Measurements from ENCODE around the gene CSRP3.

The CSRP3 gene

DNA sequence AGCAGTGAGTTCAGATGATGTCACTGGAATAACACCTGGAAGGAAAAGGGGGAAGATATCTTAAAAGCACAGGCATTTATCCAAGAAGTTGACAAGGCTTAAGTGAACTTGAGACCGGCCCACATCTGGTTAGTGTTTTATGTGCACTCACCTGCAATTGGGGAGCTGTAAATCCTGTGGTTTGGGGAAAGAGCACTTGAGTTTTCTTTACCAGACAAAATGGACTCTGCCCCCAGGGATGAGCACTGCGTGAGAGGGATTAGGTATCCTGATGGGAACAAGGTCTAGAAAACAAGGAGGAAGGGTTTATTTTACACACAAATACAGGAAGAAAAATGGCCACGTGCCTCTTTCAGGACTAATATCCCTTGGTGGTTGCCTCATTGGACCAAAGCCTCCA lies 23.8 kb upstream of the CSRP3 start:
- Histone ChIP-seq H2BK15ac (ENCODE audit: low read depth, poor library complexity, severe bottlenecking) (no peak overlapping the region), H2BK12ac (ENCODE audit: low read length in 2 of 2) (no peak overlapping the region), H3K23ac (ENCODE audit: low read length in 2 of 2) (no peak overlapping the region), H3K27ac (ENCODE audit: low read length, poor library complexity, severe bottlenecking) (no peak overlapping the region), H3K4me3 (ENCODE audit: insufficient read depth in 1 of 2, low read depth in 1 of 2, low read length in 2 of 2) (no peak overlapping the region), H2BK120ac (ENCODE audit: low read depth, low read length) (no peak overlapping the region), H3K79me1 (replicated peaks; ENCODE audit: low read length, poor library complexity, severe bottlenecking) (no peaks in the 10 kb centered on the region), H3K4me2 (ENCODE audit: low read length, poor library complexity, severe bottlenecking) (no peak overlapping the region), H2AFZ (ENCODE audit: low read depth, low read length) (no peak overlapping the region), H3K36me3 (ENCODE audit: control insufficient read depth in 1 of 2, insufficient read depth in 2 of 2, low read depth in 1 of 2, low read length in 2 of 2) (peaks cover 0 to 7% of the 10 kb centered on the region in 2 experiments), H4K8ac (ENCODE audit: low read length) (no peak overlapping the region), H3K14ac (ENCODE audit: low read length in 2 of 2) (no peak overlapping the region), H2AK5ac (ENCODE audit: low read length, severe bottlenecking) (no peak overlapping the region), H3K27me3 (ENCODE audit: control insufficient read depth in 1 of 2, insufficient read depth in 1 of 2, low read length in 2 of 2) (no peaks in the 10 kb centered on the region), H2BK5ac (ENCODE audit: low read depth, low read length, poor library complexity, severe bottlenecking) (no peak overlapping the region), H3K9me3 (ENCODE audit: control insufficient read depth, low read length) (no peaks in the 10 kb centered on the region), H3K18ac (ENCODE audit: low read depth in 1 of 2, low read length in 2 of 2) (no peak overlapping the region), H4K91ac (ENCODE audit: low read length) (no peak overlapping the region), H3K4me1 (ENCODE audit: control insufficient read depth, insufficient read depth, low read depth, low read length) (no peaks in the 10 kb centered on the region), H3K4ac (ENCODE audit: low read depth in 1 of 2, low read length in 2 of 2) (no peak overlapping the region), H3K9ac (ENCODE audit: low read length) (no peak overlapping the region)
- WGBS = 99% methylated on average over 3 of the region's 3 CpGs
- no peak for DNase-seq

DNA sequence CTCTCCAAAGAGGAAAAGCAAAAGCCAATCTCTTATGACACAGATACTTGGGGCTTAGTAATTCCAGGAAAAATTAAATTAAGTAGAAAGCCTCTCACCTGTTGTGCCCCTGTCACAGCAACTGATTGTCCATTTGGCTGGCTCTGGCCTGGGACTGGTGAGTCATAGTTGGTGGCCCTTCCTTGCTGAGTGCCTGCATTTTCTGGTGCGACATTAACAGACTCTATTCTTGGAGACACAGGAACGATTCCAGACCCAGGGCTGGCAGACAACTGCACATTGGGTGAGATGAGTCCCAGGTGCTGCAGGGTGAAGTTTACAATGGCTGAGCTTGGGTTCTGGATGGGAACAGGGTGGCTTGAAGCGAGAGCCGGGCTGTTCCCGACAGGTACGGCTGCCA lies 23.3 kb upstream of the CSRP3 start:
- no peak for DNase-seq
- Histone ChIP-seq H3K9ac (ENCODE audit: low read length) (no peak overlapping the region), H2AFZ (ENCODE audit: low read depth, low read length) (no peak overlapping the region), H3K23ac (ENCODE audit: low read length in 2 of 2) (no peak overlapping the region), H3K18ac (ENCODE audit: low read depth in 1 of 2, low read length in 2 of 2) (no peak overlapping the region), H3K27ac (ENCODE audit: low read length, poor library complexity, severe bottlenecking) (no peak overlapping the region), H3K79me1 (replicated peaks; ENCODE audit: low read length, poor library complexity, severe bottlenecking) (no peaks in the 10 kb centered on the region), H3K14ac (ENCODE audit: low read length in 2 of 2) (no peak overlapping the region), H3K27me3 (ENCODE audit: control insufficient read depth in 1 of 2, insufficient read depth in 1 of 2, low read length in 2 of 2) (no peaks in the 10 kb centered on the region), H3K4me3 (ENCODE audit: insufficient read depth in 1 of 2, low read depth in 1 of 2, low read length in 2 of 2) (no peak overlapping the region), H2AK5ac (ENCODE audit: low read length, severe bottlenecking) (no peak overlapping the region), H3K4me1 (ENCODE audit: control insufficient read depth, insufficient read depth, low read depth, low read length) (no peaks in the 10 kb centered on the region), H2BK15ac (ENCODE audit: low read depth, poor library complexity, severe bottlenecking) (no peak overlapping the region), H2BK120ac (ENCODE audit: low read depth, low read length) (no peak overlapping the region), H4K91ac (ENCODE audit: low read length) (peak overlapping the region; percentile 19), H3K9me3 (ENCODE audit: control insufficient read depth, low read length) (no peaks in the 10 kb centered on the region), H3K4me2 (ENCODE audit: low read length, poor library complexity, severe bottlenecking) (no peak overlapping the region), H2BK5ac (ENCODE audit: low read depth, low read length, poor library complexity, severe bottlenecking) (no peak overlapping the region), H4K8ac (ENCODE audit: low read length) (no peak overlapping the region), H3K36me3 (ENCODE audit: control insufficient read depth in 1 of 2, insufficient read depth in 2 of 2, low read depth in 1 of 2, low read length in 2 of 2) (peaks cover 0 to 7% of the 10 kb centered on the region in 2 experiments), H3K4ac (ENCODE audit: low read depth in 1 of 2, low read length in 2 of 2) (no peak overlapping the region), H2BK12ac (ENCODE audit: low read length in 2 of 2) (no peak overlapping the region)
- 96% methylated on average over 6 of the region's 6 CpGs for WGBS

DNA sequence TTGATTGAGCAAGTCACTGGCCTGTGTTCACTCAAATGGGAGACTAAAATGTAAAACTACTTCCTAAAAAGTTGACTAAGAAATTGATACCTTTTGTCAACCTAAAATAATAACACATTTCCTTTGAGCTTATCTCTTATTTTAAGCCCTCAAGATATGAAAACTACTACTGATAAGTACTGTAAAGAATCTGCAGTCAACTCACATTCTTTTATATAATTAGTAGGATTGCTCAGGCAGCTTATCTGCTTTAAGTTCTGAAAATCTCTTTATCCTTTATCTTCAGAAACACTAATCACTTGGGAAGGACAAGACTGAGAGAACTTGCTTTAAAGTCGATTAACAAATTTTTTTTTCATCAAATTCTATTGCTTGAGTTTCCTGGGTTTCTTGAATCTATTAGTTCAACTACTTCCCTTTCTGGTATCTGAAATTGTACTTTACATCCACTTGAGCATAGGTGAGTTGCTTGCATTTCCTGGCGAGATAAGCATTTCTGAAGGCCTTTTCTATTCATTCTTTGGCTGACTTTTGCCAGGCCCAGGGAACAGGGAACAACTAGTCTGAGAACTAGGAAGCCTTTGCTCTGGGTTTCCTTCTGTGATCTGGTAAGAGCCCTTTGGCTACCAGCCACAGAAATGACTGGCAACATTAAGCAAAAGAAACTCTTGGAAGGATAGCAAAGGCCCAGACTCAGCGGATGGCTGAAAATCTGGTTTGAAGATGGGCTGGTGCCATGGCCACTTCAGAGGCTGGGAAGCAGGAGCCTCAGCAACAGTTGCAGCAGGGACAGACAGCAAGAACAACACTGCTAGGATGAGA lies 19.3 kb upstream of the CSRP3 start:
- no peaks in the 10 kb centered on the region for H3K9me3 ChIP-seq (ENCODE audit: control insufficient read depth, low read length)
- no peak overlapping the region for H3K14ac ChIP-seq (ENCODE audit: low read length in 2 of 2)
- H4K8ac ChIP-seq (ENCODE audit: low read length) = no peak overlapping the region
- H3K4me2 ChIP-seq (ENCODE audit: low read length, poor library complexity, severe bottlenecking) = no peak overlapping the region
- H3K36me3 ChIP-seq (ENCODE audit: control insufficient read depth in 1 of 2, insufficient read depth in 2 of 2, low read depth in 1 of 2, low read length in 2 of 2) = peaks cover 0 to 3% of the 10 kb centered on the region in 2 experiments
- no peak overlapping the region for H3K9ac ChIP-seq (ENCODE audit: low read length)
- H2BK15ac ChIP-seq (ENCODE audit: low read depth, poor library complexity, severe bottlenecking) = no peak overlapping the region
- no peak overlapping the region for H2BK5ac ChIP-seq (ENCODE audit: low read depth, low read length, poor library complexity, severe bottlenecking)
- H2BK120ac ChIP-seq (ENCODE audit: low read depth, low read length) = no peak overlapping the region
- H4K91ac ChIP-seq (ENCODE audit: low read length) = no peak overlapping the region
- H3K4me3 ChIP-seq (ENCODE audit: insufficient read depth in 1 of 2, low read depth in 1 of 2, low read length in 2 of 2) = no peak overlapping the region
- no peak overlapping the region for H2AFZ ChIP-seq (ENCODE audit: low read depth, low read length)
- no peak overlapping the region for H3K23ac ChIP-seq (ENCODE audit: low read length in 2 of 2)
- no peak overlapping the region for H2AK5ac ChIP-seq (ENCODE audit: low read length, severe bottlenecking)
- no peak overlapping the region for H3K18ac ChIP-seq (ENCODE audit: low read depth in 1 of 2, low read length in 2 of 2)
- H3K4me1 ChIP-seq (ENCODE audit: control insufficient read depth, insufficient read depth, low read depth, low read length) = no peaks in the 10 kb centered on the region
- H3K79me1 ChIP-seq (replicated peaks; ENCODE audit: low read length, poor library complexity, severe bottlenecking) = no peaks in the 10 kb centered on the region
- no peak overlapping the region for H3K4ac ChIP-seq (ENCODE audit: low read depth in 1 of 2, low read length in 2 of 2)
- H3K27ac ChIP-seq (ENCODE audit: low read length, poor library complexity, severe bottlenecking) = no peak overlapping the region
- H2BK12ac ChIP-seq (ENCODE audit: low read length in 2 of 2) = no peak overlapping the region
- peaks cover 0 to 27% of the 10 kb centered on the region in 2 experiments for H3K27me3 ChIP-seq (ENCODE audit: control insufficient read depth in 1 of 2, insufficient read depth in 1 of 2, low read length in 2 of 2)
- DNase-seq = no peak
- WGBS = 72% methylated on average over 2 of the region's 3 CpGs

DNA sequence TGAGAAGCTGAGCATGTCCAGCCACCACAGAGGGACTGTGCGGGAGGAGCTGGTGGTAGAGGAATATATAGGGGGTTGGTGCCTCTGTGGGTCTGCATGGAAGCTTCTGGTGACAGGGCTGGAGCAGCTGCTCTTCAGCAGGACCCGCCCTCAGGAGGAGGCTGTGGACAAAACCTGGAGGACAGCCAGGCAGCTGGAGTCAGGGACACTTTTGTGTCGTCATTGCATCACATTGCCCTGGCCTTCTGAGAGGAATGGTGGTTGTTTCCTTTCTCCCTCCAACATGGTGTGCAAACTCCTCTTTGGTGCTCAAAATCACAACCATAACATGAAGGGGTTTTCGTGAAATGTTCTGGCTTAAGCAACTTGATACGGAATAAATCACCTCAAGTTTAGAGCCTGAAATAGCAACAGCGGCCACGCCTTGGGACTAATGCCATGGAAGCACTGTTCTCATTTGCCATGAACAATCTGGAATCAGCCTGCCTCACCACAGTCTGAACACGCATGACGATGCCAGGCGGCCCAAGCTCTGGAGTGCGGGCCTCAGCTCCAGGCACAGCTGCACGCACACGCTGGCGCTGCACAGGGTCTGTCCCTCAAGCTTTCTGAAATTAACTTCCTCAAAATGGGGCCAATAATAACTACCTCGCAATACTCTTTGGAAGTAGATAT lies 17.1 kb upstream of the CSRP3 start:
- no peak overlapping the region for H2BK15ac ChIP-seq (ENCODE audit: low read depth, poor library complexity, severe bottlenecking)
- 93% methylated on average over 12 of the region's 15 CpGs for WGBS

More for the DNA sequence above, 17.1 kb upstream of the CSRP3 start:
- Histone ChIP-seq H3K23ac (ENCODE audit: low read length in 2 of 2) (no peak overlapping the region), H2BK120ac (ENCODE audit: low read depth, low read length) (no peak overlapping the region), H4K91ac (ENCODE audit: low read length) (no peak overlapping the region), H3K4me1 (ENCODE audit: control insufficient read depth, insufficient read depth, low read depth, low read length) (no peaks in the 10 kb centered on the region), H2AK5ac (ENCODE audit: low read length, severe bottlenecking) (no peak overlapping the region), H3K4ac (ENCODE audit: low read depth in 1 of 2, low read length in 2 of 2) (no peak overlapping the region), H3K27me3 (ENCODE audit: control insufficient read depth in 1 of 2, insufficient read depth in 1 of 2, low read length in 2 of 2) (peaks cover 0 to 36% of the 10 kb centered on the region in 2 experiments), H2BK5ac (ENCODE audit: low read depth, low read length, poor library complexity, severe bottlenecking) (no peak overlapping the region), H3K9me3 (ENCODE audit: control insufficient read depth, low read length) (no peaks in the 10 kb centered on the region), H3K27ac (ENCODE audit: low read length, poor library complexity, severe bottlenecking) (no peak overlapping the region), H3K14ac (ENCODE audit: low read length in 2 of 2) (no peak overlapping the region), H4K8ac (ENCODE audit: low read length) (no peak overlapping the region), H3K79me1 (replicated peaks; ENCODE audit: low read length, poor library complexity, severe bottlenecking) (no peaks in the 10 kb centered on the region), H3K4me2 (ENCODE audit: low read length, poor library complexity, severe bottlenecking) (no peak overlapping the region), H3K4me3 (ENCODE audit: insufficient read depth in 1 of 2, low read depth in 1 of 2, low read length in 2 of 2) (no peak overlapping the region), H3K9ac (ENCODE audit: low read length) (no peak overlapping the region), H2AFZ (ENCODE audit: low read depth, low read length) (no peak overlapping the region), H3K36me3 (ENCODE audit: control insufficient read depth in 1 of 2, insufficient read depth in 2 of 2, low read depth in 1 of 2, low read length in 2 of 2) (peaks cover 0 to 3% of the 10 kb centered on the region in 2 experiments), H2BK12ac (ENCODE audit: low read length in 2 of 2) (no peak overlapping the region), H3K18ac (ENCODE audit: low read depth in 1 of 2, low read length in 2 of 2) (no peak overlapping the region)
- no peak for DNase-seq

Data from mesenchymal stem cell (in vitro differentiated cells and primary cell).